NB4 (cell line): Measurements from ENCODE around the gene COQ2.
"Not testable (repeated sequence)": the region's sequence is repeated elsewhere in the genome, so short reads cannot be mapped to it uniquely, and the experiment has no call there.

Experiments used
- DNase-seq: peaks from one replicate; pipeline ENCODE4 v3.0.0; 2010; ENCODE audit warnings: low read depth
- H3K4me3 ChIP-seq: one replicate; pipeline ENCODE4 v1.5.1; 2011; ENCODE audit warnings: mild to moderate bottlenecking, low read depth, low read length, moderate library complexity
- CTCF ChIP-seq: IDR thresholded peaks from one replicate; pipeline ENCODE4 v1.5.1; 2012; ENCODE audit warnings: low read depth, low read length
- MAX ChIP-seq: IDR thresholded peaks from 2 replicates; pipeline ENCODE4 v1.6.1; 2011; ENCODE audit warnings: low read depth, low read length
- MYC ChIP-seq: IDR thresholded peaks from 2 replicates; pipeline ENCODE4 v1.6.1; 2011; ENCODE audit warnings: low read depth, low read length
- POLR2A ChIP-seq: IDR thresholded peaks from 2 replicates; pipeline ENCODE4 v1.6.1; 2011; ENCODE audit warnings: mild to moderate bottlenecking; ENCODE audit not compliant: insufficient read length; ENCODE audit errors: extremely low read depth

COQ2 gene

GRCh38 chr4:83285055-83285407, 433 bp upstream of the COQ2 start:
- TF ChIP-seq MYC (no peak), POLR2A (no peak), MAX (no peak), CTCF (no peak)
- H3K4me3 ChIP-seq: peak overlapping the region; percentile 72
- peak; percentile 89 for DNase-seq

DNA sequence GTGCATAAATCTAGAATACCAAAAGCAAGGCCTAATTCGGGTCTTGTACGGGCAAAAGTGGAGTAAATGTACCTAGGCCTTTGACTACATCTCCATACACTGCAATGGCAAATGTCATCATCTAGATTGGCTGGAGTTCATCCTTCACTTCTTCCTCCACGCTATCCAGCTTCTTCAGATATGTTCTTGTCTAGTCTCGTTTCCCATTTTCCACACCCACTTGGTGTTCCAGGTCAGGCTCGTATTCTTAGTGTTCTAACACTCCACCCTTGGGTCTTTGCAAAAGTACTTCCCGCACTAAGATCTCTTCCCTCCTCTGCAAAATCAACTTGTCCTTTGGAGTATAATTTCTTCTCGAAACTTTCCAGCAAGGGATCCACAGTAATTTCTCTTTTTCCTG, 1.4 kb downstream of the COQ2 start:
- H3K4me3 ChIP-seq: peak overlapping the region; percentile 84

GRCh38 chr4:83282049-83282535, 2.5 kb downstream of the COQ2 start:
- peak; percentile 79 for DNase-seq
- peak overlapping the region; percentile 27 for H3K4me3 ChIP-seq
- TF ChIP-seq MYC: no peak
- TF ChIP-seq POLR2A: no peak
- peak; percentile 67 for TF ChIP-seq CTCF
- TF ChIP-seq MAX: no peak

More for the DNA sequence above, 1.4 kb downstream of the COQ2 start:
- DNase-seq: peak; percentile 13
- TF ChIP-seq MAX (no peak), MYC (no peak), CTCF (no peak)

DNA sequence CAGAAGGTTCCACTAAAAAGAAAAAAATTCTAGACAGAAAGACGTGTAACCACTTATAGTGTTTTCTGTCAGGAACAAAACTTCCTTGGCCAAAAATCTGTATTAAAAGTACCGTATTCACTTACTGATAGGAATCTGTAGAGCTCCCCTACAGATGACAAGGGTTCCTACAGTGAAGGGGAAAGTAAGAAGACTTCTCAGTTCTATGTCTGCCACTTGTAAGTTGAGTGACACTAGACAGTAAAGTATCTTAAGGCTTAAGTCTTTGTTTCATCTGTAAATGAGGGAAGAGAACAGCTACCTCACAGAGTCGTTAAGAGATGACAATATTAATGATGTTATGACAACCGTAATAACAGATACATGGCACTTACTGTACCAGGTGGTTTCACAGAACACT, 3.3 kb downstream of the COQ2 start:
- peak; percentile 19 for DNase-seq
- TF ChIP-seq CTCF (no peak), POLR2A (no peak), MAX (no peak), MYC (no peak)
- H3K4me3 ChIP-seq: peak overlapping the region; percentile 7

GRCh38 chr4:83276299-83277040, 8.1 kb downstream of the COQ2 start:
- DNase-seq: no peak
- TF ChIP-seq MYC (no peak), CTCF (no peak)
- no peak overlapping the region for H3K4me3 ChIP-seq

DNA sequence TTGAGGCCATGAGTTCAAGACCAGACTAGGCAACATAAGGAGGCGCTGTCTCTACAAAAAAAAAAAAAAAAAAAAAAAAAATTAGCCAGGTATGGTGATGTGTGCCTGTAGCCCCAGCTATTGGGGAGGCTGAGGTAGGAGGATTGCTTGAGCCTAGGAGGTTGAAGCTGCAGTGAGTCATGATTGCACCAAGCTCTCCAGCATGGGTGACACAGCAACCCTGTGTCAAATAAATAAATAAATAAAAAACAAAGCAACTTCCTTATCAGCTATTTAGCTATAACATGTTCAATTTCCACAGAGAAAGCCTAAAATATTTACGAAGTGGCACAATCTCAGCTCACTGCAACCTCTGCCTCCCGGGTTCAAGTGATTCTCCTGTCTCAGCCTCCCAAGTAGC, 10.7 kb downstream of the COQ2 start:
- H3K4me3 ChIP-seq: not testable (repeated sequence)
- peak; percentile 21 for DNase-seq
